Left renal cortex interstitium (tissue), 4 donors: ENCODE measurements around the gene DPH5. TPM values are rescaled to one million over a fixed set of nuclear protein-coding genes. Genes with fewer than 3 reads are reported as not detected.
"Not testable (repeated sequence)": the region's sequence is repeated elsewhere in the genome, so short reads cannot be mapped to it uniquely, and the experiment has no call there.

Source experiments
- DNase-seq, 4 donors: peaks; one replicate each; pipeline ENCODE4 v3.0.0-alpha.2; 2013; ENCODE audit warnings: low read depth in 4 of 4, low spot score in 2 of 4, missing footprints in 1 of 4
- polyA plus RNA-seq, 4 donors: library from polyadenylated mRNA; unstranded; fragments of 120-200 nt; gene quantifications; one replicate each; pipeline ENCODE4 v1.2.1, GENCODE V29; 2013; ENCODE audit not compliant: insufficient read length in 4 of 4

Gene DPH5
- polyA plus RNA-seq, 4 donors: 48.9 to 67.2 (median 56.9) TPM

DNA sequence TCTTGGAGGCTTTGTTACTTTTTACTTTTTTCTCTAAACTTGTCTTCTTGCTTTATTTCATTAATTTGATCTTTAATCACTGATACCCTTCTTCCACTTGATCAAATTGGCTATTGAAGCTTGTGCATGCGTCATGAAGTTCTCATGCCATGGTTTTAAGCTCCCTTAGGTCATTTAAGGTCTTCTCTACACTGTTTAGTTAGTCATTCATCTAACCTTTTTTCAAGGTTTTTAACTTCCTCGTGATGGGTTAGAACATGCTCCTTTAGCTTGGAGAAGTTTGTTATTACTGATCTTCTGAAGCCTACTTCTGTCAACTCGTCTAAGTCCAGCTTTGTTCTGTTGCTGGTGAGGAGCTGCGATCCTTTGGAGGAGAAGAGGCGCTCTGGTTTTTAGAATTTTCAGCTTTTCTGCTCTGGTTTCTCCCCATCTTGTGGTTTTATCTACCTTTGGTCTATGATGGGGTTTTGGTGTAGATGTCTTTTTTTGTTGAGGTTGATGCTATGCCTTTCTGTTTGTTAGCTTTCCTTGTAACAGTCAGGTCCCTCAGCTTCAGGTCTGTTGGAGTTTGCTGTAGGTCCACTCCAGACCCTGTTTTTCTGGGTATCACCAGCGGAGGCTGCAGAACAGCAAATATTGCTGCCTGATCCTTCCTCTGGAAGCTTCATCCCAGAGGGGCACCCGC lies 76.7 kb downstream of the DPH5 start:
- DNase-seq: not testable (repeated sequence)

DNA sequence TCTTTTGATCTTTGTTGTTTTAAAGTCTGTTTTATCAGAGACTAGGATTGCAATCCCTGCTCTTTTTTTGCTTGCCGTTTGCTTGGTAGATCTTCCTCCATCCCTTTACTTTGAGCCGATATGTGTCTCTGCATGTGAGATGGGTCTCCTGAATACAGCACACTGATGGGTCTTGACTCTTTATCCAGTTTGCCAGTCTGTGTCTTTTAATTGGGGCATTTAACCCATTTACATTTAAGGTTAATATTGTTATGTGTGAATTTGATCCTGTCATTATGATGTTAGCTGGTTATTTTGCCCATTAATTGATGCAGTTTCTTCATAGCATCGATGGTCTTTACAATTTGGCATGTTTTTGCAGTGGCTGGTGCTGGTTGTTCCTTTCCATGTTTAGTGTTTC lies 77.8 kb downstream of the DPH5 start:
- DNase-seq: not testable (repeated sequence)

DNA sequence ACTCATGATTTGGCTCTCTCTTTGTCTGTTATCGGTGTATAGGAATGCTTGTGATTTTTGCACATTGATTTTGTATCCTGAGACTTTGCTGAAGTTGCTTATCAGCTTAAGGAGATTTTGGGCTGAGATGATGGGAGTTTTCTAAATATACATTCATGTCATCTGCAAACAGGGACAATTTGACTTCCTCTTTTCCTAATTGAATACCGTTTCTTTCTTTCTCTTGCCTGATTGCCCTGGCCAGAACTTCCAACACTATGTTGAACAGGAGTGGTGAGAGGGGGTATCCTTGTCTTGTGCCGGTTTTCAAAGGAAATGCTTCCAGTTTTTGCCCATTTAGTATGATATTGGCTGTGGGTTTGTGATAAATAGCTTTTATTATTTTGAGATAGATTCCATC lies 79.5 kb downstream of the DPH5 start:
- not testable (repeated sequence) for DNase-seq

DNA sequence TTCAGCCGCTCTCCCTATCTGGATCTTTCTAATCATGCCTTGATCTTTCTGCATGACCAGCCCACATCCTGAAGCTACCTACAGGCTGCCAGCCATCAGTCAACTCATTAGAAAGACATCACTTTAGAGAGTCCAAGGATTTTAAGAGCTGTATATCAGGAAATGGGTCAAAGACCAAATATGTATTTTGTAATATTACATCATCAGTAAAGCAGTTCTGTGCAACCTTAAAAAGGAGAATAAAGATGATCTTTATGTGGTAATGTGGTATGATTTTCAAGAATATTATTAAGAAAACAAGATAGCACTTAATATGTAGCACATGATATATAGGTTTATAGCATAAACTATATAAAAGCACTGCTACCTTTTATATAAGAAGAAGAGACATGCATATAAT lies 82.1 kb downstream of the DPH5 start:
- DNase-seq: no peak

DNA sequence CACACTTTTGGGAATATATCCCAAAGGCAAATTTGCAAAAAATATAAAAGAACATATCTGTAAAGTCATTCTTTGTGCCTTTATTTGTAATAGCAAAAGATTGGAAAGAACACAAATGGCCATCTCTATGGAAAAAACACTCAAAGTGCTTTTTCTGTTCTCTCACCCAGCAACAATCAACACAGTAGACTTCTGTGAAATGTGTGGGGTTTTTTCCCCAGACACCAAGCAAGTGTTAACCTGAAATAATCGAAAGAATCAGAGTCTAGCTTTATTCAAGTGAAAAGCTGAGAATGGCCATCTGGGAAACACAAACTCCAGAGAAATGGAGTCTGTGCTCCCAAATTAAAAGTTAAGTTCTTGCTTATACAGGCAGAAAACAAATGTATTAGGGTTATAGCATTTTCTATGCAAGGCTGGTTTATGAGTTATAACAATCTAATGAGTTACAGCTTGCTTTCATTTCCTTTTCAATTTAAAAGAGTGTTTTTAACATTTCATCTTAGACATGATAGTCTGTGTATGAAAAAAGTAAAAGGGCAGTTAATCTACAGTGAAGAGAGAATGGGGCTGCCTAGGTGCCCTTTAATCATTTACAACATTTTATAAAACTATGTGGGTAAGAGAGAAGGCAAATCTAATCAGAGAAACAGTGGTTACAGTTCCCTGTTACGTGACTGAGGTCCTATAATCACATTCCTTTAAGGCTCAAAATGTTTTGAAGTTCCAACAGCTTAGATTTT lies 83.1 kb downstream of the DPH5 start:
- no peak for DNase-seq

DNA sequence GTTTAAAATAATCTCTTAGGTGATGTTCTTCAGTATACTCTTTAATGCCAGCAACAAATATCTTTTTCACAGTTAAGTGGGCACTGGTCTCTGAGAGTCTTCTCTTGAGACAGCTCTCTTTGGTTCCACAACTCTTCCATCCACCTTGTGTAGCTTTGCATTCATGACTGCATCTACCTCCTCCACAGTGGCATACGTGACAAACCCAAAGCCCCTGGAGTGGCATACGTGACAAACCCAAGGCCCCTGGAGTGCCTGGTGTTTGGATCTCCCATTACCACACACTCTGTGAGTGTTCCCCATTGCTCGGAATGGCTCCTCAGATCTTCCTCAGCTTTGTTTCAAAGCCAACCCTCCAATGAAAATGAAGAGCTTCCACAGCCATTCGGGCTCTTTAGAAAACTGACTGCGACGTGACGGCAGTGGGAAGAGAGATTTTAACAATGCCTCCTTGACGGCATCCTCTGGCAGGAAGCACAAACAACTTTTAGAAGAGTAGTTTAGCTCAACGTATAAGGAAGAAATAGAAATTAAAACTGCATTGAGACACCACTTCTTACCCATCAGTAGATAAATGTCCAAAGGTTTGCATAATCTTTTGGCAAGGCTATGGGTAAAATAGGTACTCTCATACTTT lies 83.9 kb downstream of the DPH5 start:
- no peak for DNase-seq

DNA sequence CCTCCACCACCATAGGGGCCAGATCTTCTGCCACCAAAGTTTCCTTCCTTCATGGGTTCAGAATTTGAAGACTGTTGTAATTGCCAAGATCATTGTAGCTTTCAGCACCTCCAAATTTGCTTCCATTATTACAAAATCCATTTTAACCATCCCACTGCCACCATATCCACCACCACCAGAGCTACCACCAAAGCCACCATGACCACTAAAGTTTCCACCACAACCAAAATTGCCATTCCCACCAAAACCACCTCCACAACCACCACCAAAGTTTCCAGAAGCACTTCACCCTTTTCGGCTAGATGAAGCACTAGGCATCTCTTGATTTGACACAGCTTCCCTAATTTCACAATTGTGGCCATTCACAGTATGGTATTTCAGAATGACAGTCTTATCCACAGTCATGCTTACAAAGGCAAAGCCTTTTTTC lies 84.5 kb downstream of the DPH5 start:
- no peak for DNase-seq

Other genes starting within 250 kb of the DPH5 start
- 10 to 100 TPM; 63.9 to 67.2 (median 64.5) TPM for gene EXTL2, start 130.9 kb downstream of the DPH5 start, polyA plus RNA-seq
- gene SLC30A7, start 129.7 kb downstream of the DPH5 start, polyA plus RNA-seq: 10 to 100 TPM; 14.5 to 22.9 (median 16.6) TPM
- 10 to 100 TPM; 17.8 to 22.0 (median 20.4) TPM for gene S1PR1, start 211.2 kb upstream of the DPH5 start, polyA plus RNA-seq